ENCODE results near the gene TRMT11. TPM values are rescaled to one million over a fixed set of nuclear protein-coding genes. Genes with fewer than 3 reads are reported as not detected.

TRMT11 gene
- polyA plus RNA-seq, 1 of the 3 experiments (the other 2 are of a cell fraction): 15.0 TPM

- Histone ChIP-seq H3K9me3 (no peaks in the 10 kb centered on the region), H3K36me3 (replicated peaks in 1 of 2; ENCODE audit: control insufficient read depth in 1 of 2, insufficient read depth in 2 of 2, low read length in 1 of 2) (peaks cover 4 to 13% of the 10 kb centered on the region in 2 experiments), H3K79me2 (ENCODE audit: insufficient read depth) (no peaks in the 10 kb centered on the region), H3K9me2 (no peaks in the 10 kb centered on the region), H3K27me3 (ENCODE audit: insufficient read depth) (no peaks in the 10 kb centered on the region), H4K20me1 (ENCODE audit: insufficient read depth) (no peaks in the 10 kb centered on the region), H3K9ac (no peak overlapping the region), H3K4me1 (ENCODE audit: control insufficient read depth in 1 of 2, insufficient read depth in 2 of 2, low read depth in 1 of 2, low read length in 1 of 2) (0 out of 4 replicates have a peak, but pooled peaks cover 0 to under 1% of the 10 kb centered on the region in 2 experiments), H3K27ac (ENCODE audit: low read depth in 2 of 2, low read length in 1 of 2) (no peak overlapping the region), H3F3A (replicated peaks; ENCODE audit: insufficient read depth) (no peaks in the 10 kb centered on the region), H2AFZ (ENCODE audit: low read depth) (no peak overlapping the region), H3K4me2 (no peak overlapping the region), H3K4me3 (ENCODE audit: low read depth in 2 of 2, low read length in 1 of 2) (no peak overlapping the region)
- 95% methylated on average over 4 of the region's 4 CpGs for WGBS (ENCODE audit: low lambda C conversion rate)
- ChIA-PET CTCF (interaction anchor here (1.5 kb wide), 1 partner anchor 12 kb away, joined by 7 read pairs; no protein-coding TSS in a partner anchor), POLR2A (no interaction called here)
- TF ChIP-seq CHD2 (IDR thresholded peaks at IDR 0.05; ENCODE audit: low read length, partially characterized antibody) (no peak), NRF1 (IDR thresholded peaks at IDR 0.05; ENCODE audit: low read depth, low read length) (no peak), MEF2A (IDR thresholded peaks at IDR 0.05; ENCODE audit: borderline replicate concordance, low read depth) (no peak), ZBTB33 (IDR thresholded peaks at IDR 0.05; ENCODE audit: borderline replicate concordance, low read depth) (no peak), POLR2AphosphoS5 (IDR thresholded peaks at IDR 0.05; ENCODE audit: low read depth, low read length) (no peak), NFIC (IDR thresholded peaks at IDR 0.05; ENCODE audit: borderline replicate concordance) (no peak), TCF12 (IDR thresholded peaks at IDR 0.05) (no peak), IRF3 (IDR thresholded peaks at IDR 0.05; ENCODE audit: low read depth, low read length) (no peak), FOXM1 (IDR thresholded peaks at IDR 0.05; ENCODE audit: low read depth) (no peak), RCOR1 (IDR thresholded peaks at IDR 0.05; ENCODE audit: low read length) (no peak)
- TF ChIP-seq, protein P1, sequence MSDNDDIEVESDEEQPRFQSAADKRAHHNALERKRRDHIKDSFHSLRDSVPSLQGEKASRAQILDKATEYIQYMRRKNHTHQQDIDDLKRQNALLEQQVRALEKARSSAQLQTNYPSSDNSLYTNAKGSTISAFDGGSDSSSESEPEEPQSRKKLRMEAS (IDR thresholded peaks at IDR 0.05; ENCODE audit: low read depth): no peak
- TF ChIP-seq, protein P2, sequence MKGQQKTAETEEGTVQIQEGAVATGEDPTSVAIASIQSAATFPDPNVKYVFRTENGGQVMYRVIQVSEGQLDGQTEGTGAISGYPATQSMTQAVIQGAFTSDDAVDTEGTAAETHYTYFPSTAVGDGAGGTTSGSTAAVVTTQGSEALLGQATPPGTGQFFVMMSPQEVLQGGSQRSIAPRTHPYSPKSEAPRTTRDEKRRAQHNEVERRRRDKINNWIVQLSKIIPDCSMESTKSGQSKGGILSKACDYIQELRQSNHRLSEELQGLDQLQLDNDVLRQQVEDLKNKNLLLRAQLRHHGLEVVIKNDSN (IDR thresholded peaks at IDR 0.05; ENCODE audit: borderline replicate concordance, low read depth): no peak
- no peak for DNase-seq
Measured at GRCh38 chr6:126048635-126049034, 62.3 kb downstream of the TRMT11 start.

- no peaks in the 10 kb centered on the region for H3K9me2 ChIP-seq
- CTCF ChIA-PET: interaction anchor here (1.3 kb wide), 1 partner anchor 55 kb away, joined by 3 read pairs; no protein-coding TSS in a partner anchor
- H3K9ac ChIP-seq: no peak overlapping the region
- WGBS (ENCODE audit: low lambda C conversion rate): 93% methylated on average over 1 of the region's 1 CpG
- no peak overlapping the region for H2AFZ ChIP-seq (ENCODE audit: low read depth)
- H3F3A ChIP-seq (replicated peaks; ENCODE audit: insufficient read depth): no peaks in the 10 kb centered on the region
- no peak for DNase-seq
- peaks cover 0 to 11% of the 10 kb centered on the region in 2 experiments; a peak in 2 of 4 replicates for H3K4me1 ChIP-seq (ENCODE audit: control insufficient read depth in 1 of 2, insufficient read depth in 2 of 2, low read depth in 1 of 2, low read length in 1 of 2)
- H4K20me1 ChIP-seq (ENCODE audit: insufficient read depth): no peaks in the 10 kb centered on the region
- POLR2A ChIA-PET: interaction anchor here (0.6 kb wide), 1 partner anchor 160 kb away, joined by 3 read pairs; no protein-coding TSS in a partner anchor
- no peaks in the 10 kb centered on the region for H3K27me3 ChIP-seq (ENCODE audit: insufficient read depth)
- H3K4me2 ChIP-seq: no peak overlapping the region
- no peaks in the 10 kb centered on the region for H3K9me3 ChIP-seq
- H3K36me3 ChIP-seq (replicated peaks in 1 of 2; ENCODE audit: control insufficient read depth in 1 of 2, insufficient read depth in 2 of 2, low read length in 1 of 2): peaks cover 4 to 13% of the 10 kb centered on the region in 2 experiments
- no peak overlapping the region for H3K27ac ChIP-seq (ENCODE audit: low read depth in 2 of 2, low read length in 1 of 2)
- no peak overlapping the region for H3K4me3 ChIP-seq (ENCODE audit: low read depth in 2 of 2, low read length in 1 of 2)
- no peaks in the 10 kb centered on the region for H3K79me2 ChIP-seq (ENCODE audit: insufficient read depth)
- TF ChIP-seq REST (IDR thresholded peaks at IDR 0.05; ENCODE audit: low read depth, low read length) (no peak), RXRA (IDR thresholded peaks at IDR 0.05; ENCODE audit: borderline replicate concordance, low read depth) (no peak), RFX5 (IDR thresholded peaks at IDR 0.05; ENCODE audit: low read length) (no peak), EP300 (IDR thresholded peaks at IDR 0.05; ENCODE audit: borderline replicate concordance in 1 of 2, low read depth in 1 of 2, low read length in 1 of 2) (no peak), RCOR1 (IDR thresholded peaks at IDR 0.05; ENCODE audit: low read length) (no peak), NRF1 (IDR thresholded peaks at IDR 0.05; ENCODE audit: low read depth, low read length) (no peak), TEAD4 (IDR thresholded peaks at IDR 0.05; ENCODE audit: borderline replicate concordance, insufficient read depth) (no peak), IRF3 (IDR thresholded peaks at IDR 0.05; ENCODE audit: low read depth, low read length) (no peak)
Measured at GRCh38 chr6:126050795-126051194, 64.5 kb downstream of the TRMT11 start.
